CD14-positive monocyte (primary cell): ENCODE measurements around the gene GNA12. TPM values are rescaled to one million over a fixed set of nuclear protein-coding genes. Genes with fewer than 3 reads are reported as not detected.

Source experiments
- DNase-seq, 3 donors: peaks; one replicate each; pipeline ENCODE4 v3.0.0-alpha.2; 2011 to 2022
- H2AFZ ChIP-seq: 2 replicates; pipeline ENCODE4 v1.6.0; 2012; ENCODE audit warnings: mild to moderate bottlenecking, low read depth, low read length, inconsistent platforms; ENCODE audit not compliant: insufficient read depth, poor library complexity, severe bottlenecking
- H3K27ac ChIP-seq, 2 donors: 1 replicate in 1 of 2; 2 replicates in 1 of 2; pipeline ENCODE4 v1.5.1; 2012 to 2013; ENCODE audit warnings: low read length in 2 of 2, control low read depth in 1 of 2, inconsistent platforms in 1 of 2, low read depth in 1 of 2, mild to moderate bottlenecking in 1 of 2
- H3K27me3 ChIP-seq, 2 donors: one replicate each; pipeline versions ENCODE4 v1.6.0 to v1.6.1; 2011 to 2013; ENCODE audit warnings: low read length in 2 of 2; ENCODE audit not compliant: control insufficient read depth in 2 of 2, insufficient read depth in 2 of 2
- H3K36me3 ChIP-seq, 2 donors: replicated peaks in 1 of 2; 1 replicate in 1 of 2; 2 replicates in 1 of 2; pipeline versions ENCODE4 v1.5.1 to v1.6.1; 2012 to 2013; ENCODE audit warnings: low read length in 2 of 2, control low read depth in 1 of 2, inconsistent platforms in 1 of 2, mild to moderate bottlenecking in 1 of 2; ENCODE audit not compliant: insufficient read depth in 2 of 2, control insufficient read depth in 1 of 2
- H3K4me1 ChIP-seq, 2 donors: 1 replicate in 1 of 2; 2 replicates in 1 of 2; pipeline versions ENCODE4 v1.5.1 to v1.6.1; 2012 to 2013; ENCODE audit warnings: low read length in 2 of 2, control low read depth in 1 of 2, inconsistent platforms in 1 of 2, mild to moderate bottlenecking in 1 of 2, moderate library complexity in 1 of 2; ENCODE audit not compliant: insufficient read depth in 2 of 2, control insufficient read depth in 1 of 2
- H3K4me2 ChIP-seq: replicated peaks from 2 replicates; pipeline ENCODE3; 2012; ENCODE audit warnings: low read length, moderate library complexity, mild to moderate bottlenecking; ENCODE audit not compliant: poor library complexity, severe bottlenecking; ENCODE audit errors: extremely low read depth
- H3K4me3 ChIP-seq, 3 experiments: fragments of 200-600 bp in 1 of 3; sonication (generic) in 1 of 3; replicated peaks in 1 of 3; 1 replicate in 2 of 3; 2 replicates in 1 of 3; pipeline ENCODE4 v1.5.1; 2011 to 2013; ENCODE audit warnings: low read length in 3 of 3, mild to moderate bottlenecking in 3 of 3, control low read depth in 2 of 3, low read depth in 2 of 3, inconsistent platforms in 1 of 3, moderate library complexity in 1 of 3
- H3K79me2 ChIP-seq: 2 replicates; pipeline ENCODE4 v1.6.0; 2012; ENCODE audit warnings: mild to moderate bottlenecking, control low read depth, inconsistent platforms, low read length, moderate library complexity; ENCODE audit not compliant: insufficient read depth
- H3K9ac ChIP-seq: 2 replicates; pipeline ENCODE4 v1.6.0; 2017; ENCODE audit warnings: low read length, mild to moderate bottlenecking; ENCODE audit not compliant: insufficient read depth, poor library complexity, severe bottlenecking
- H3K9me3 ChIP-seq, 2 donors: replicated peaks in 1 of 2; 1 replicate in 1 of 2; 2 replicates in 1 of 2; pipeline versions ENCODE4 v1.5.1 to v1.6.1; 2012 to 2013; ENCODE audit warnings: low read length in 2 of 2, control low read depth in 1 of 2; ENCODE audit not compliant: control insufficient read depth in 1 of 2, insufficient read depth in 1 of 2
- H4K20me1 ChIP-seq: 2 replicates; pipeline ENCODE4 v1.6.0; 2012; ENCODE audit warnings: mild to moderate bottlenecking, low read length, control low read depth, moderate library complexity; ENCODE audit not compliant: insufficient read depth
- H3K27ac Mint-ChIP-seq, 7 donors: one replicate each; pipeline ENCODE4 v1.8.0; 2020; ENCODE audit warnings: mild to moderate bottlenecking in 7 of 7, mixed read lengths in 7 of 7, moderate library complexity in 6 of 7, inconsistent platforms in 2 of 7
- H3K27me3 Mint-ChIP-seq, 3 donors: one replicate each; pipeline ENCODE4 v1.8.0; 2021 to 2022; ENCODE audit warnings: low read depth in 3 of 3, mild to moderate bottlenecking in 3 of 3, mixed read lengths in 3 of 3, moderate library complexity in 3 of 3, inconsistent platforms in 1 of 3
- H3K36me3 Mint-ChIP-seq, 2 donors: one replicate each; pipeline ENCODE4 v1.8.0; 2020; ENCODE audit warnings: mixed read lengths in 2 of 2, inconsistent platforms in 1 of 2, mild to moderate bottlenecking in 1 of 2
- H3K4me1 Mint-ChIP-seq: one replicate; pipeline ENCODE4 v1.8.0; 2020; ENCODE audit warnings: mild to moderate bottlenecking, mixed read lengths
- H3K4me3 Mint-ChIP-seq, 2 donors: one replicate each; pipeline ENCODE4 v1.8.0; 2020; ENCODE audit warnings: mild to moderate bottlenecking in 2 of 2, mixed read lengths in 2 of 2, moderate library complexity in 1 of 2
- H3K9me3 Mint-ChIP-seq, 7 donors: one replicate each; pipeline ENCODE4 v1.8.0; 2020 to 2022; ENCODE audit warnings: mixed read lengths in 7 of 7, mild to moderate bottlenecking in 6 of 7, moderate library complexity in 6 of 7, inconsistent platforms in 2 of 7
- WGBS: methylation state at CpG from one replicate; pipeline ENCODE4 v1.1.5; 2013; ENCODE audit warnings: missing lambda C conversion rate; ENCODE audit not compliant: insufficient coverage; 5-methylcytosine and 5-hydroxymethylcytosine counted together
- intact Hi-C, 2 donors: fragments of 100-400 bp; cut with micrococcal nuclease; formaldehyde crosslinking; loops; one replicate each; pipeline versions ENCODE4 v1.15.0 to v1.15.1; 2023
- polyA plus RNA-seq, 3 donors: library from polyadenylated mRNA; depleted of rRNA in 1 of 3; unstranded in 2 of 3; stranded (reverse) in 1 of 3; fragments of 300-500 nt in 2 of 3; fragments of >200 nt in 1 of 3; fragmentation: Illumina TruSeq in 2 of 3; gene quantifications; 1 replicate in 2 of 3; 2 replicates in 1 of 3; pipeline ENCODE4 v1.2.3, GENCODE V29; 2012 to 2021
- TF ChIP-seq, protein P1 (sequence below): fragments of 200-600 bp; IDR thresholded peaks from one replicate; pipeline ENCODE4 v1.8.0; 2022; ENCODE audit warnings: antibody characterized with exemption, mild to moderate bottlenecking

Gene GNA12
- polyA plus RNA-seq, 3 donors: 3.4 to 25.9 (median 10.6) TPM

DNA sequence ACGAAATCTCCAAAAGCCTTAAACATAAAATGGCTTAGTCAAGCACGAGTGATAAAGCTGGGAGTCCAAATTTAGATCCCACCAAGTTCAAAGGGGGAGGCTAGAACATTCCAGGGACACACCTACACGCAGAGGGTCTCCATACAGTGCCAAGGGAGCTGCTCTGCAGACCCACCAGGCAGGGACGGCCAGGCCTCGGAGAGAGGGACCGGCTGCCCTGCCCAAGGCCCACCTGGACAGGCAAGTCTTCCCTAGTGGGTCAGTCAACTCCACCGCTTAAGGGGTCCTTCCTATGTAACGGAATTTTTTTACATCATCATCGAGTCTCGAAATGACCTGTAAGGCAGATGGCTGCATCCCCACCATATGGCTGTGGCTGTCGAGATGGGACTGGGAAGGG lies 127.6 kb downstream of the GNA12 start:
- Histone ChIP-seq H3K4me2 (no peak overlapping the region), H3K79me2 (no peaks in the 10 kb centered on the region), H3K9ac (no peak overlapping the region), H3K4me3 (no peak overlapping the region), H4K20me1 (no peaks in the 10 kb centered on the region), H3K27ac (no peak overlapping the region), H2AFZ (no peak overlapping the region), H3K36me3 (no peaks in the 10 kb centered on the region), H3K9me3 (peaks cover 0 to 5% of the 10 kb centered on the region in 2 donors), H3K27me3 (peaks cover 0 to 22% of the 10 kb centered on the region in 2 donors), H3K4me1 (peaks cover 40 to 52% of the 10 kb centered on the region in 2 donors)
- DNase-seq: no peak
- TF ChIP-seq, protein P1, sequence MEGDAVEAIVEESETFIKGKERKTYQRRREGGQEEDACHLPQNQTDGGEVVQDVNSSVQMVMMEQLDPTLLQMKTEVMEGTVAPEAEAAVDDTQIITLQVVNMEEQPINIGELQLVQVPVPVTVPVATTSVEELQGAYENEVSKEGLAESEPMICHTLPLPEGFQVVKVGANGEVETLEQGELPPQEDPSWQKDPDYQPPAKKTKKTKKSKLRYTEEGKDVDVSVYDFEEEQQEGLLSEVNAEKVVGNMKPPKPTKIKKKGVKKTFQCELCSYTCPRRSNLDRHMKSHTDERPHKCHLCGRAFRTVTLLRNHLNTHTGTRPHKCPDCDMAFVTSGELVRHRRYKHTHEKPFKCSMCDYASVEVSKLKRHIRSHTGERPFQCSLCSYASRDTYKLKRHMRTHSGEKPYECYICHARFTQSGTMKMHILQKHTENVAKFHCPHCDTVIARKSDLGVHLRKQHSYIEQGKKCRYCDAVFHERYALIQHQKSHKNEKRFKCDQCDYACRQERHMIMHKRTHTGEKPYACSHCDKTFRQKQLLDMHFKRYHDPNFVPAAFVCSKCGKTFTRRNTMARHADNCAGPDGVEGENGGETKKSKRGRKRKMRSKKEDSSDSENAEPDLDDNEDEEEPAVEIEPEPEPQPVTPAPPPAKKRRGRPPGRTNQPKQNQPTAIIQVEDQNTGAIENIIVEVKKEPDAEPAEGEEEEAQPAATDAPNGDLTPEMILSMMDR: no peak
- 87% methylated on average over 10 of the region's 11 CpGs for WGBS
- Mint-ChIP-seq H3K4me1 (peaks cover 61% of the 10 kb centered on the region), H3K4me3 (peak overlapping the region in 1 of 2 donors; percentile 71), H3K36me3 (peaks cover 30 to 39% of the 10 kb centered on the region in 2 donors), H3K27ac (peak overlapping the region in 1 of 7 donors; percentile 54), H3K9me3 (peaks cover 0 to 11% (median 6%) of the 10 kb centered on the region in 7 donors), H3K27me3 (peaks cover 37 to 62% (median 44%) of the 10 kb centered on the region in 3 donors)
- intact Hi-C loops: loop anchor here in 1 of 2 donors (5.0 kb wide), 2 partner anchors 41 to 106 kb away; no protein-coding TSS in a partner anchor

DNA sequence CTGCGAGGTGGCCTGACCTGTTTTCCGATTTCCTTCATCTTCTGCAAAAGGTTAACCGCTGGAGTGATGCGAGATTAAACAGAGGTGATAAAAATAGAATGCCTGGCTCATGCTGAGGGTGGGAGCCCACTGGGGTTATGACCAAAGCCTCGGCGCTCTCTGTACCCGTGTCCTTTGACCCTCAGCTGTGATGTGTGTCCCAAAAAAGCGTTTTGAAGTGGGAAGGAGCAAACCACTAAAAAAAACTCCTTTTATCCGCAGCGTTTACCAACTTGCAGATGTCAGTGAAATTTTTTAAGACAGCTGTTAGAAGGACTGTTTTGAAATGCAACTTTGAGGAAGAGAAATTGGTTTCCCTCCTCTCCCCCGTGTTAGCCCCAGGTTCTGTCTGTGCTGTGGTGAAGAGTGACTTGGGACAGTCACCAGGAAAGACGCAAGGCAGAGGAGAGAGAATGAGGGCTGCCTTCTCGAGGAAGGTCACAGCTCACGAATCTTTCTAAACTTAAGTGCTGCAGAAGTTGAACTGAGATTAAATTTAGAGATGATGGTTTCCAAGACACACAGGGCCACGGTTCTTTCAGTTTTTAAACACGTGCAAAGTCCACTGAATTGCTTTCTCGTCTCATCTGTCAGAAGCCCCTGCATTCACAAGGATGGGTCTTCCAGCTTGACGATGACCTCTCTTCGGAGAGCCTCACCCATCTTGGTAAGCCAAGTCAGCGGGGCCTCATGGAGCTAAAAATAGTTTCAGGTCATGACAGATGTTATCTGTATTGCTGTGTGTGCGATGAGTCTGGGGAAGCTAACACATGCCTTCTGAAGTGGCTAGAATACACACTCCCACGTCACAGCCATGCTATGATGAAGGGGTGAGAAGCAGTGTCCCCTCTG lies 128.5 kb downstream of the GNA12 start:
- Mint-ChIP-seq H3K9me3 (peaks cover 3 to 11% (median 6%) of the 10 kb centered on the region in 7 donors), H3K36me3 (peaks cover 25 to 39% of the 10 kb centered on the region in 2 donors), H3K4me1 (peaks cover 64% of the 10 kb centered on the region), H3K27ac (peak overlapping the region in 6 of 7 donors; percentile 9 to 87 (median 54)), H3K4me3 (peak overlapping the region; percentile 48 to 63), H3K27me3 (peaks cover 33 to 64% (median 41%) of the 10 kb centered on the region in 3 donors)
- H3K9ac ChIP-seq: no peak overlapping the region
- intact Hi-C loops: loop anchor here in 1 of 2 donors (5.0 kb wide), 2 partner anchors 42 to 107 kb away; no protein-coding TSS in a partner anchor
- H3K4me2 ChIP-seq: no peak overlapping the region
- no peak overlapping the region for H3K4me3 ChIP-seq
- no peaks in the 10 kb centered on the region for H3K36me3 ChIP-seq
- H3K4me1 ChIP-seq: peaks cover 41 to 54% of the 10 kb centered on the region in 2 donors
- H3K9me3 ChIP-seq: peaks cover 0 to 5% of the 10 kb centered on the region in 2 donors
- no peaks in the 10 kb centered on the region for H3K79me2 ChIP-seq
- no peak overlapping the region for H3K27ac ChIP-seq
- H4K20me1 ChIP-seq: no peaks in the 10 kb centered on the region
- DNase-seq: peak; percentile 41 to 57 (median 47)
- 19% methylated on average over 9 of the region's 22 CpGs for WGBS
- TF ChIP-seq, protein P1: no peak
- no peak overlapping the region for H2AFZ ChIP-seq
- H3K27me3 ChIP-seq: peaks cover 0 to 22% of the 10 kb centered on the region in 2 donors
